SHP77 (cell line): ENCODE results near the gene GNGT2.

Experiments used
- DNase-seq, 2 experiments: peaks; one replicate each; lab custom pipeline; 2025; lab: John Stamatoyannopoulos, UW

Gene GNGT2

DNA sequence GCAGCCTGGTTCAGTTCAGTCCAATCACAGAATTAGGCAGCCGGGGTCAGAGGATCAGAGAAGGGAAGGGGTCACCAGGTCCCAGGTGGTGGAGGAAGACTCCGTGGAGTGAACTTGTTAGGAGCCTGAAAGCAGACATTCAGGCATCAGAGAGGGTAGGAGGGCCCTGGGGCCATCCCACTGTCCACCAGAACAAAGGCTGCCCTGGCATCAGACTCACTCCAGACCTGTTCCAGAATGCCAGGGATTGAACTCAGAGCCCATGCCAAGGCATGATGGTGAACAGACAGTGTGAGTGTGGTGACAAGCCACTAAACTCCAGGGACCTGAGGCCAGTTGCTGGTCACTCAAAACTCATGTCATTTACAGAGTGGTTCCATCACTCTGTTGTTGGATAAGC, 40.2 kb downstream of the GNGT2 start:
- DNase-seq: no peak

DNA sequence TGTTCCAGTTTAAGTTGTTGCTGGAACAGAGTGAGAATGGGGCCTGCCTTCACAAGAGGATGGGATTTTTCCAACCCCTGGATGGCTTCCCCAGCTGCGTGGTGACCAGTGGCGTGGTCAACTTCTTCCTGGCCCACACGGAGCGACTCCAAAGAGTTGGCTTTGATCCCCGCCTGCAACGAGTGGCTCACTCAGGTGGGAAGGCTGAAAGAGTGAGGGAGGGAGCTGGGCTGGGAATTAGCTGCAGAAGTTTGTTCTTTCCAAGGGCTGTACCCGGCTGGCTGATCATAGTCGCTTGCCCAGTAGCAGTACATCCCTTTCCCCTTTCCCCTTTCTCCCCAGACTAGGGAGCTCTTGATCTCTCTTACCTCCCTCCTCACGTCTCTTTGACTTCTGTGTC, 41.7 kb downstream of the GNGT2 start:
- no peak for DNase-seq

DNA sequence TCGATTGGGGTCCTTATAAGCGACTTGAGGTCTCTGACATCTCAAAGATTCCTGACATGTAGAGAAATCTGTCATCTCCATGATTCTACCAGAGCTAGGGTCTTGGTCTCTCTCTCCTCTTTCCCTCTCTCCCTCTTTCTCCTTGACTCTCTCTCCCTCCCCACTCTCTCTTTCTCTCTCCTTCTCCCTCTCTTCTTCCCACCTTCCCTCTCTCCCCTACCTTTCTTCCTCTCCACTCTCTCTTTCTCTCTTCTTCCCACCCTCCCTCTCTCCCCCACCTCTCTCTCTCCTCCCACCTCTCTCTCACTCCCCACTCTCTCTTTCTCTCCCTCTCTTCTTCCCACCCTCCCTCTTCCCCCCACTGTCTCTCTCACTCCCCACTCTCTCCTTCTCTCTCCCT, 45.2 kb downstream of the GNGT2 start:
- no peak for DNase-seq

DNA sequence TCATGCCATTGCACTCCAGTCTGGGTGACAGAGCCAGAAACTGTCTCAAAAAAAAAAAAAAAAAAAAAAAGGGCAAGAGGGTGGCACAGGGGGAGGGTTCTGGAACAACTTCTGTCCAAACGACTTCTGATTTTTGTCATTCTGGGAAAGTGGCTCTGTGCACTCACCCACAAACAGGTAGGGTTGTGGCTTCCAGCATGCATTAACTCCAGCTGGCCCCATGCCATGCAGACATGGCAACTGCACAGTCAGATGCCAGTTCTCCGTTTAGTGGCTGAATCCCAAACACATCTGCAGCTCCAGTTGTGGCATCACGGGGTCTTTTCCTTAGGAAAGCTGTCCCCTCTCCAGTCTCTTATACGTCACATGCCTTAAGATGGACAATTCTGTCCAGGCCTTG, 47.5 kb downstream of the GNGT2 start:
- DNase-seq: no peak

DNA sequence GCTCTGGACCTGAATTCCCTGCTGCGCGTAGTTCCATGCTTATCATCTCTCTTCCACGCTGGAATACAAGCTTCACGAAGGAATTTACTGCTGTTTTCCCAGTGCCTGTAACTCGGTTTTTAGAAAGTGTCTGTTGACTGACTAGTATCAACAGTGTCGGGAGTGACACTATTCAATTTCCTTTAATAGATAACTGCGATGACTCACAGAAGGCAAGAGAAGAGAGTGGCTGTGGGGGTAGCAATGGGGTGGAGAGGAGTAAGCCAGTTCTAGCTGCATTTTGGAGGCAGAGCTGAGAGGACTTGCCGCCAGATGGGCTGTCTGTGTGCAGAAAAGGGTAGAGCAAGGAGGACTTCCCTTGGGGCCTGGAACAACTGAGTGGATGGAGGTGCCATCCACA, 52.6 kb downstream of the GNGT2 start:
- DNase-seq: no peak

DNA sequence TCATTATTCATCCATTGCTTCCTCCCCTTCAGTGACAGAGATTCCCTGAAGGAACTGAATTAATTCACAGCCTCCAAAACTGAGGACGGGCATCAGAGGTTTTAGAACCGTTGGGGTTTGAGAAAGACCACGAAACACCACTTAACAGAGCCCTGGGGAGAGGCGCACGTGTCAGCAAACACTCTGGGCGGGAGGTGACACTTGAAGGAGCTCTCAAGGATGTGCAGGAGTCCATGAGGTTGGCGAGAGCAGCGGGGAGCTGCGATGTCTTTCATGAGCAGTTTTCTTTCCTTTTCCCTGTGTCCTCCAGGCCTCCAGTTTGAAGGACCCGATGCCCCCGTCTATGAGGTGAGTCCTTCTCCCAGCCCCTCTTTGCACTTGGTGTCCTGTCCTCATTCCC, 54.1 kb downstream of the GNGT2 start:
- DNase-seq: no peak
